ENCODE measurements around the gene RXFP4. TPM values are rescaled to one million over a fixed set of nuclear protein-coding genes. Genes with fewer than 3 reads are reported as not detected.

RXFP4 gene
- total RNA-seq, 1 donor from 2014 or later = not detected

DNA sequence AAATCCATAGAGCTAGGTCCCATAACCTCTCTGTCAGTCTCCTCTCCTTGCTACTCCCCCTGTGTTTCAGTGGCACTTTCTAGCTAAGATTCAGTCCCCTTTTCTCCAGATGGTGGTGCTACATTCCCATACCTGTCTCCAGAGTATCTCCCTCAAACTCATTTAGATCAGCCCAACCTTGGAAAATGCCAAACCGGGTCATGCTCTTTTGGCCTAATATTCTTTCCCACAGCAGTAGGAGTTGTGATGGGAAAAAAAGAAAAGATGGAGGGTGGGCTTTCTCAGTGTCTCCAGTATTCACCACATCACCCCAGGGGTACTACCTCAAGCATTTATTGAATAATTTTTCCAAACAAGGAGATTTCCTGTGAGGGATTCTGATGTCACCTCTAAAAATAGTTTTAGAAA, 3.2 kb upstream of the RXFP4 start:
- Histone ChIP-seq H3K27ac (peak overlapping the region; percentile 80 to 92), H3K9me3 (no peaks in the 10 kb centered on the region), H3K36me3 (no peaks in the 10 kb centered on the region), H3K27me3 (no peaks in the 10 kb centered on the region), H3K4me1 (peaks cover 25 to 44% of the 10 kb centered on the region in 2 donors), H3K4me3 (no peak overlapping the region)
- DNase-seq (ENCODE audit: low spot score in 2 of 2) = peak in 1 of 2 donors; percentile 77
- TF ChIP-seq, protein P1, sequence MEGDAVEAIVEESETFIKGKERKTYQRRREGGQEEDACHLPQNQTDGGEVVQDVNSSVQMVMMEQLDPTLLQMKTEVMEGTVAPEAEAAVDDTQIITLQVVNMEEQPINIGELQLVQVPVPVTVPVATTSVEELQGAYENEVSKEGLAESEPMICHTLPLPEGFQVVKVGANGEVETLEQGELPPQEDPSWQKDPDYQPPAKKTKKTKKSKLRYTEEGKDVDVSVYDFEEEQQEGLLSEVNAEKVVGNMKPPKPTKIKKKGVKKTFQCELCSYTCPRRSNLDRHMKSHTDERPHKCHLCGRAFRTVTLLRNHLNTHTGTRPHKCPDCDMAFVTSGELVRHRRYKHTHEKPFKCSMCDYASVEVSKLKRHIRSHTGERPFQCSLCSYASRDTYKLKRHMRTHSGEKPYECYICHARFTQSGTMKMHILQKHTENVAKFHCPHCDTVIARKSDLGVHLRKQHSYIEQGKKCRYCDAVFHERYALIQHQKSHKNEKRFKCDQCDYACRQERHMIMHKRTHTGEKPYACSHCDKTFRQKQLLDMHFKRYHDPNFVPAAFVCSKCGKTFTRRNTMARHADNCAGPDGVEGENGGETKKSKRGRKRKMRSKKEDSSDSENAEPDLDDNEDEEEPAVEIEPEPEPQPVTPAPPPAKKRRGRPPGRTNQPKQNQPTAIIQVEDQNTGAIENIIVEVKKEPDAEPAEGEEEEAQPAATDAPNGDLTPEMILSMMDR (IDR thresholded peaks at IDR 0.05) = peak; percentile 75 to 86 (median 81)
- intact Hi-C loops (cut with DNase I) = loop anchor here (1.0 to 10.0 kb wide), 3 partner anchors 22 to 117 kb away; partner anchors contain the start of genes LAMTOR2 and UBQLN4

DNA sequence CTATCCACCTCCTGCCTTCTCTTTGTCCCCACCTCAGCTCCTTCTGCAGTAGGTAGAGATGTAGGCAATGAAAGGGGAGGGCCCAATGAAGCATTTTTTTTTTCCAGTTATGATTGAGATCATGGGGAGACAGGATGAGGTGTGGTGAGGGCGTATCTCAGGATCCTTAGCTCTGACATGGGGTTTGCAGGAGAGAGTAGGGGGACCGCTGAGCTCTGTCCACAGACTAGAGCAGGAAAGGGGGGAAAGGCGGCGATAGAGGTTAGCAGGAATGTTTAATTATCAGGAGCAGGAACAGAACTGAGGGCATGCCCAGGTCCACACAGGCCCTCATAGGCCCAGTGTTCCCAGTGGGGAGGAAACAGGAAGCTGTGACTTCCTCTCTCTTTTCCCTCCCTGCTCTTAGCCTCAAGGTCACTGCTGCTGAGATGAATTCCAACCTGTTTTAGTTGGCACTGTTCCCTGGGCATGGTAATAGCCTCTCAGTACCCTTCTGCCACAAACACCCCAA, 901 bp upstream of the RXFP4 start:
- DNase-seq (ENCODE audit: low spot score in 2 of 2) = no peak
- TF ChIP-seq, protein P1 (IDR thresholded peaks at IDR 0.05) = no peak
- Histone ChIP-seq H3K4me3 (no peak overlapping the region), H3K27me3 (no peaks in the 10 kb centered on the region), H3K4me1 (peaks cover 20 to 38% of the 10 kb centered on the region in 2 donors), H3K36me3 (no peaks in the 10 kb centered on the region), H3K9me3 (no peaks in the 10 kb centered on the region), H3K27ac (peak overlapping the region; percentile 80 to 92)
- intact Hi-C loops (cut with DNase I) = no loop called here

DNA sequence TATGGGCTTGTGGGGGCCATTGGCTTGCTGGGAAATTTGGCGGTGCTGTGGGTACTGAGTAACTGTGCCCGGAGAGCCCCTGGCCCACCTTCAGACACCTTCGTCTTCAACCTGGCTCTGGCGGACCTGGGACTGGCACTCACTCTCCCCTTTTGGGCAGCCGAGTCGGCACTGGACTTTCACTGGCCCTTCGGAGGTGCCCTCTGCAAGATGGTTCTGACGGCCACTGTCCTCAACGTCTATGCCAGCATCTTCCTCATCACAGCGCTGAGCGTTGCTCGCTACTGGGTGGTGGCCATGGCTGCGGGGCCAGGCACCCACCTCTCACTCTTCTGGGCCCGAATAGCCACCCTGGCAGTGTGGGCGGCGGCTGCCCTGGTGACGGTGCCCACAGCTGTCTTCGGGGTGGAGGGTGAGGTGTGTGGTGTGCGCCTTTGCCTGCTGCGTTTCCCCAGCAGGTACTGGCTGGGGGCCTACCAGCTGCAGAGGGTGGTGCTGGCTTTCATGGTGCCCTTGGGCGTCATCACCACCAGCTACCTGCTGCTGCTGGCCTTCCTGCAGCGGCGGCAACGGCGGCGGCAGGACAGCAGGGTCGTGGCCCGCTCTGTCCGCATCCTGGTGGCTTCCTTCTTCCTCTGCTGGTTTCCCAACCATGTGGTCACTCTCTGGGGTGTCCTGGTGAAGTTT, 550 bp downstream of the RXFP4 start:
- Histone ChIP-seq H3K36me3 (peaks cover 5 to 9% of the 10 kb centered on the region in 2 donors), H3K9me3 (no peaks in the 10 kb centered on the region), H3K27ac (peak overlapping the region; percentile 80 to 92), H3K4me3 (no peak overlapping the region), H3K4me1 (peaks cover 20 to 38% of the 10 kb centered on the region in 2 donors), H3K27me3 (no peaks in the 10 kb centered on the region)
- TF ChIP-seq, protein P1 (IDR thresholded peaks at IDR 0.05) = no peak
- no peak for DNase-seq (ENCODE audit: low spot score in 2 of 2)
- intact Hi-C loops (cut with DNase I) = no loop called here

DNA sequence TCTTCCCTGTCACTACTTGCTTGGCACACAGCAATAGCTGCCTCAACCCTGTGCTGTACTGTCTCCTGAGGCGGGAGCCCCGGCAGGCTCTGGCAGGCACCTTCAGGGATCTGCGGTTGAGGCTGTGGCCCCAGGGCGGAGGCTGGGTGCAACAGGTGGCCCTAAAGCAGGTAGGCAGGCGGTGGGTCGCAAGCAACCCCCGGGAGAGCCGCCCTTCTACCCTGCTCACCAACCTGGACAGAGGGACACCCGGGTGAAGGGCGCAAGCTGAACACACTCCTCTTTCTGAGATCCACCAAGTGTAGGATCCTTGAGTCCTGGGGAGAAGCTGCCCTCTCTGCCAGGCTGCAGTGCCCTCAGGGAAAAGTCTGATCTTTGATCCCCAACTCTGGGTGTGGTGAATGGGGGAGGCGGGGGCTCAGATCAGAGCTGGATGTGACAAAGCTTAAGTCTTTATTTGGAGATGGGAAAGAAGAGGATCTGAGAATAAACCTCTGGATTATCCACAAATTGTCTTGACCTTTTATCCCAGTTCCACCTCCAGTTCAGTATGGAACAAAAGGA, 1.2 kb downstream of the RXFP4 start:
- intact Hi-C loops (cut with DNase I) = no loop called here
- Histone ChIP-seq H3K4me1 (peaks cover 20 to 38% of the 10 kb centered on the region in 2 donors), H3K4me3 (no peak overlapping the region), H3K27ac (peak overlapping the region; percentile 80 to 92), H3K36me3 (peaks cover 12 to 16% of the 10 kb centered on the region in 2 donors), H3K9me3 (no peaks in the 10 kb centered on the region), H3K27me3 (no peaks in the 10 kb centered on the region)
- TF ChIP-seq, protein P1 (IDR thresholded peaks at IDR 0.05) = no peak
- DNase-seq (ENCODE audit: low spot score in 2 of 2) = no peak

DNA sequence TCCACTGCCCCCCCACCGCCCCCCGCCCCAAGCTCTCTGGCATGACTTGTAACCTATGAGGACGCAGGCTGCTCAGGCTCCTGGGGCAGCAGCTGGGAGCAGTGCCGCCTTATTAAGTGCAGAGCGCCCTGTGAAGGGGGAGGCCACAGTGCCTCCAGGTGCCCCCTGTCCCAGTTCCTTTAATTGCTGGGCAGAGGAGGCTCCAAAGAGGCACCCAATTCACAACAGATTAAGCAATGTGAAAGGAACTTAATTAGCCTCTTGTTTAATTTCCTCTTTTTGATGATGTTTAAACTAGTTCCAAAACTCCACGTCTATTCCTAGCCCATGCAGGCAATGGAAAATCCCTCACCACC, 3.0 kb downstream of the RXFP4 start:
- intact Hi-C loops (cut with DNase I) = no loop called here
- Histone ChIP-seq H3K27ac (peak overlapping the region in 1 of 2 donors; percentile 59), H3K4me3 (no peak overlapping the region), H3K9me3 (no peaks in the 10 kb centered on the region), H3K36me3 (peaks cover 29 to 34% of the 10 kb centered on the region in 2 donors), H3K4me1 (peaks cover 20 to 26% of the 10 kb centered on the region in 2 donors), H3K27me3 (no peaks in the 10 kb centered on the region)
- TF ChIP-seq, protein P1 (IDR thresholded peaks at IDR 0.05) = no peak
- no peak for DNase-seq (ENCODE audit: low spot score in 2 of 2)

All from ascending aorta (tissue), 2 donors.